DND-41 (cell line): ENCODE data around the gene ROCK1.

Experiments used
- EZH2 ChIP-seq: IDR thresholded peaks from 3 replicates; pipeline ENCODE4 v1.6.1; 2012; ENCODE audit warnings: borderline replicate concordance, low read depth, mild to moderate bottlenecking, moderate library complexity, low read length, inconsistent platforms; ENCODE audit not compliant: severe bottlenecking
- TF ChIP-seq, protein P1 (sequence below): IDR thresholded peaks from 2 replicates; pipeline ENCODE4 v1.5.1; 2012; ENCODE audit warnings: borderline replicate concordance, low read length, moderate library complexity, mild to moderate bottlenecking; ENCODE audit not compliant: poor library complexity, severe bottlenecking; ENCODE audit errors: extremely low read depth

DNA sequence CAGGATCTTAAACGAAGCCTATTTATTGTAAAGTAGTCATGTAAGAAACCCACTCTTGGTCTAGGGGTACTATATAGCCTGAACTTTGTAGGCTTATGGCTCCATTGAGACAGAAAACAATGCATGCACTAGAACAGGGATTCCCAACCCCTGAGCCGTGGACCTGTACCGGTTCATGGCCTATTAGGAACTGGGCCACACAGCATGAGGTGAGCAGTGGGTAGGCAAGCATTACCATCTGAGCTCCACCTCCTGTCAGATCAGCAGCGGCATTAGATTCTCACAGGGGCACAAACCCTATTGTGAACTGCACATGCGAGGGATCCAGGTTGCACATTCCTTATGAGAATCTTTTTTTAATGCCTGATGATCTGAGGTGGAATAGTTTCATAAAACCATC, 59.2 kb downstream of the ROCK1 start:
- no peak for TF ChIP-seq EZH2
- TF ChIP-seq, protein P1, sequence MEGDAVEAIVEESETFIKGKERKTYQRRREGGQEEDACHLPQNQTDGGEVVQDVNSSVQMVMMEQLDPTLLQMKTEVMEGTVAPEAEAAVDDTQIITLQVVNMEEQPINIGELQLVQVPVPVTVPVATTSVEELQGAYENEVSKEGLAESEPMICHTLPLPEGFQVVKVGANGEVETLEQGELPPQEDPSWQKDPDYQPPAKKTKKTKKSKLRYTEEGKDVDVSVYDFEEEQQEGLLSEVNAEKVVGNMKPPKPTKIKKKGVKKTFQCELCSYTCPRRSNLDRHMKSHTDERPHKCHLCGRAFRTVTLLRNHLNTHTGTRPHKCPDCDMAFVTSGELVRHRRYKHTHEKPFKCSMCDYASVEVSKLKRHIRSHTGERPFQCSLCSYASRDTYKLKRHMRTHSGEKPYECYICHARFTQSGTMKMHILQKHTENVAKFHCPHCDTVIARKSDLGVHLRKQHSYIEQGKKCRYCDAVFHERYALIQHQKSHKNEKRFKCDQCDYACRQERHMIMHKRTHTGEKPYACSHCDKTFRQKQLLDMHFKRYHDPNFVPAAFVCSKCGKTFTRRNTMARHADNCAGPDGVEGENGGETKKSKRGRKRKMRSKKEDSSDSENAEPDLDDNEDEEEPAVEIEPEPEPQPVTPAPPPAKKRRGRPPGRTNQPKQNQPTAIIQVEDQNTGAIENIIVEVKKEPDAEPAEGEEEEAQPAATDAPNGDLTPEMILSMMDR, result no peak
